A673 (cell line): Measurements from ENCODE around the gene POLA2. TPM values are rescaled to one million over a fixed set of nuclear protein-coding genes. Genes with fewer than 3 reads are reported as not detected.

ENCODE experiments used
- BruUV-seq: library from RNA; stranded (reverse); fragments of 400-500 nt; replicated peaks from 2 replicates; lab custom pipeline; 2021; lab: Mats Ljungman, UMichigan
- CTCF ChIA-PET: fragments of 300-600 bp; sonication (Branson Sonifier 250); formaldehyde crosslinking; loops from one replicate; lab custom pipeline; 2022; ENCODE audit warnings: antibody characterized with exemption; lab: Charles Lee
- POLR2A ChIA-PET: fragments of 300-600 bp; sonication (Branson Sonifier 250); formaldehyde crosslinking; loops from one replicate; lab custom pipeline; 2022; ENCODE audit warnings: antibody characterized with exemption; ENCODE audit not compliant: low non-redundant PET; lab: Charles Lee
- DNase-seq: peaks from one replicate; pipeline ENCODE4 v3.0.0-alpha.2; 2015; ENCODE audit warnings: low spot score
- H3K27ac ChIP-seq: fragments of 200-600 bp; sonication (generic); 2 replicates; pipeline ENCODE4 v1.5.1; 2016; ENCODE audit warnings: mixed run types, low read depth, mild to moderate bottlenecking, mixed read lengths, antibody characterized with exemption, low read length; ENCODE audit not compliant: poor library complexity, severe bottlenecking
- H3K27me3 ChIP-seq: fragments of 200-600 bp; sonication (generic); replicated peaks from 2 replicates; pipeline ENCODE4 v1.6.1; 2017; ENCODE audit warnings: mixed run types, low read depth, mild to moderate bottlenecking, mixed read lengths, antibody characterized with exemption, low read length; ENCODE audit not compliant: insufficient read depth, poor library complexity
- H3K36me3 ChIP-seq: fragments of 200-600 bp; sonication (generic); 2 replicates; pipeline ENCODE4 v1.6.1; 2016; ENCODE audit warnings: mixed run types, mild to moderate bottlenecking, mixed read lengths, antibody characterized with exemption, low read length; ENCODE audit not compliant: insufficient read depth, poor library complexity, severe bottlenecking
- H3K4me1 ChIP-seq: fragments of 200-600 bp; sonication (generic); 2 replicates; pipeline ENCODE4 v1.6.1; 2017; ENCODE audit warnings: mixed run types, mild to moderate bottlenecking, mixed read lengths, antibody characterized with exemption, low read length; ENCODE audit not compliant: insufficient read depth, poor library complexity, severe bottlenecking
- H3K4me3 ChIP-seq: fragments of 200-600 bp; sonication (generic); 2 replicates; pipeline ENCODE4 v1.5.1; 2016; ENCODE audit warnings: low read depth, mixed run types, mild to moderate bottlenecking, mixed read lengths, low read length; ENCODE audit not compliant: poor library complexity, severe bottlenecking
- H3K9me3 ChIP-seq: fragments of 200-600 bp; sonication (generic); 2 replicates; pipeline ENCODE4 v1.6.1; 2016; ENCODE audit warnings: mixed run types, low read depth, mild to moderate bottlenecking, mixed read lengths, antibody characterized with exemption, low read length; ENCODE audit not compliant: poor library complexity, severe bottlenecking
- EZH2 ChIP-seq: fragments of 200-600 bp; sonication (generic); IDR thresholded peaks from 2 replicates; pipeline ENCODE4 v1.6.1; 2017; ENCODE audit warnings: borderline replicate concordance, low read depth, mild to moderate bottlenecking, mixed read lengths, antibody characterized with exemption, low read length; ENCODE audit not compliant: poor library complexity, severe bottlenecking
- intact Hi-C: fragments of 100-400 bp; cut with micrococcal nuclease; formaldehyde crosslinking; loops from one replicate; pipeline ENCODE4 v1.10.0; 2022; ENCODE audit not compliant: unreplicated experiment
- total RNA-seq: library from RNA; stranded (reverse); gene quantifications from 2 replicates; pipeline ENCODE4 v1.2.3, GENCODE V29; 2021
- TF ChIP-seq, protein P1 (sequence below): fragments of 300-800, 200-600 bp; sonication (generic); conservative IDR thresholded peaks from 2 replicates; pipeline ENCODE4 v1.5.1; 2017; ENCODE audit warnings: low read depth, mild to moderate bottlenecking, antibody characterized with exemption, low read length, moderate library complexity, mixed read lengths

The POLA2 gene
- total RNA-seq, 1 experiment from 2014 or later, result 92.4 TPM

DNA sequence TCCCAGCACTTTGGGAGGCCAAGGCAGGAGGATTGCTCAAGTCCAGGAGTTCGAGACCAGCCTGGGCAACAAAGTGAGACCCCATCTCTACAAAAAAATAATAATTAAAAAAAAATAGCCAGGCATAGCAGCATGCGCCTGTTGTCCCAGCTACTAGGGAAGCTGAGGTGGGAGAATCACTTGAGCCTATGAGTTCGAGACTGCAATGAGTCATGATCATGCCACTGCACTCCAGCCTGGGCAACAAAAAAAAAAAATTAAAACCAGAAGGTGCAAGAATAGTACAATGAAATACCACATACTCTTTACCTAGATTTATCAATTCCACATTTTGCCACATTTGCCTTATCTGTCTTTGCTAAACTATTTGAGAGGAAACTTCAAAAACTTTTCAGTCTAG lies 80.1 kb downstream of the POLA2 start:
- H3K9me3 ChIP-seq, result no peaks in the 10 kb centered on the region
- H3K4me3 ChIP-seq, result no peak overlapping the region
- no peak overlapping the region for H3K27ac ChIP-seq
- DNase-seq, result no peak
- intact Hi-C loops, result no loop called here
- BruUV-seq, result no TSS peak
- peaks cover 74% of the 10 kb centered on the region for H3K36me3 ChIP-seq
- H3K4me1 ChIP-seq, result no peaks in the 10 kb centered on the region
- H3K27me3 ChIP-seq, result no peaks in the 10 kb centered on the region
- POLR2A ChIA-PET, result no interaction called here
- TF ChIP-seq, protein P1, sequence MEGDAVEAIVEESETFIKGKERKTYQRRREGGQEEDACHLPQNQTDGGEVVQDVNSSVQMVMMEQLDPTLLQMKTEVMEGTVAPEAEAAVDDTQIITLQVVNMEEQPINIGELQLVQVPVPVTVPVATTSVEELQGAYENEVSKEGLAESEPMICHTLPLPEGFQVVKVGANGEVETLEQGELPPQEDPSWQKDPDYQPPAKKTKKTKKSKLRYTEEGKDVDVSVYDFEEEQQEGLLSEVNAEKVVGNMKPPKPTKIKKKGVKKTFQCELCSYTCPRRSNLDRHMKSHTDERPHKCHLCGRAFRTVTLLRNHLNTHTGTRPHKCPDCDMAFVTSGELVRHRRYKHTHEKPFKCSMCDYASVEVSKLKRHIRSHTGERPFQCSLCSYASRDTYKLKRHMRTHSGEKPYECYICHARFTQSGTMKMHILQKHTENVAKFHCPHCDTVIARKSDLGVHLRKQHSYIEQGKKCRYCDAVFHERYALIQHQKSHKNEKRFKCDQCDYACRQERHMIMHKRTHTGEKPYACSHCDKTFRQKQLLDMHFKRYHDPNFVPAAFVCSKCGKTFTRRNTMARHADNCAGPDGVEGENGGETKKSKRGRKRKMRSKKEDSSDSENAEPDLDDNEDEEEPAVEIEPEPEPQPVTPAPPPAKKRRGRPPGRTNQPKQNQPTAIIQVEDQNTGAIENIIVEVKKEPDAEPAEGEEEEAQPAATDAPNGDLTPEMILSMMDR, result no peak
- no peak for TF ChIP-seq EZH2
- CTCF ChIA-PET, result no interaction called here

Other genes with a start within 250 kb of the POLA2 start
- 98.9 and 110 TPM in 2 replicates for gene ARL2, start 247.8 kb upstream of the POLA2 start, total RNA-seq
- gene SNX15, start 234.5 kb upstream of the POLA2 start, total RNA-seq, result 28.3 and 34.7 TPM in 2 replicates
- 41.9 and 43.9 TPM in 2 replicates for gene SAC3D1, start 220.8 kb upstream of the POLA2 start, total RNA-seq
- 0.50 TPM in 1 of 2 replicates, not detected in the other for gene NAALADL1, start 203.4 kb upstream of the POLA2 start, total RNA-seq
- 109 and 119 TPM in 2 replicates for gene CDCA5, start 177.9 kb upstream of the POLA2 start, total RNA-seq
- 45.9 and 46.6 TPM in 2 replicates for gene ZFPL1, start 177.7 kb upstream of the POLA2 start, total RNA-seq
- gene VPS51, start 165.7 kb upstream of the POLA2 start, total RNA-seq, result 125 and 140 TPM in 2 replicates
- 37.8 and 50.5 TPM in 2 replicates for gene TM7SF2, start 150.1 kb upstream of the POLA2 start, total RNA-seq
- 22.3 and 27.4 TPM in 2 replicates for gene ZNHIT2, start 144.3 kb upstream of the POLA2 start, total RNA-seq
- 920 and 956 TPM in 2 replicates for gene FAU, start 139.8 kb upstream of the POLA2 start, total RNA-seq
- gene MRPL49, start 139.6 kb upstream of the POLA2 start, total RNA-seq, result 90.2 and 91.0 TPM in 2 replicates
- gene SYVN1, start 127.4 kb upstream of the POLA2 start, total RNA-seq, result 47.6 and 48.5 TPM in 2 replicates
- gene SPDYC, start 91.7 kb upstream of the POLA2 start, total RNA-seq, result not detected in 2 replicates
- 79.9 and 91.9 TPM in 2 replicates for gene CAPN1, start 80.0 kb upstream of the POLA2 start, total RNA-seq
- gene CDC42EP2, start 52.9 kb downstream of the POLA2 start, total RNA-seq, result 4.8 and 5.4 TPM in 2 replicates
- gene DPF2, start 71.9 kb downstream of the POLA2 start, total RNA-seq, result 125 and 149 TPM in 2 replicates
- 2.3 and 3.5 TPM in 2 replicates for gene TIGD3, start 92.8 kb downstream of the POLA2 start, total RNA-seq
- 5.3 and 7.4 TPM in 2 replicates for gene SLC25A45, start 120.7 kb downstream of the POLA2 start, total RNA-seq
- gene FRMD8, start 124.7 kb downstream of the POLA2 start, total RNA-seq, result 43.2 and 51.1 TPM in 2 replicates
- gene NEAT1, start 160.8 kb downstream of the POLA2 start, total RNA-seq, result 196 and 211 TPM in 2 replicates
- gene MALAT1, start 237.1 kb downstream of the POLA2 start, total RNA-seq, result 4,586 and 4,701 TPM in 2 replicates